Neural crest cell (in vitro differentiated cells): Measurements from ENCODE around the gene SIK3. TPM values are rescaled to one million over a fixed set of nuclear protein-coding genes. Genes with fewer than 3 reads are reported as not detected.

ENCODE experiments used
- DNase-seq: peaks from one replicate; pipeline ENCODE4 v3.0.0; 2021; ENCODE audit warnings: low read depth, mixed read lengths, low spot score
- H3K27ac Mint-ChIP-seq: one replicate; pipeline ENCODE4 v1.8.0; 2021; ENCODE audit warnings: mild to moderate bottlenecking, mixed read lengths; ENCODE audit not compliant: unreplicated experiment
- H3K27me3 Mint-ChIP-seq: 2 replicates; pipeline ENCODE4 v1.8.0; 2021; ENCODE audit warnings: low read depth, mild to moderate bottlenecking, mixed read lengths
- H3K36me3 Mint-ChIP-seq: 2 replicates; pipeline ENCODE4 v1.8.0; 2021; ENCODE audit warnings: low read depth, mild to moderate bottlenecking, mixed read lengths
- H3K4me1 Mint-ChIP-seq: 2 replicates; pipeline ENCODE4 v1.8.0; 2021; ENCODE audit warnings: mixed read lengths
- H3K4me3 Mint-ChIP-seq: one replicate; pipeline ENCODE4 v1.8.0; 2021; ENCODE audit warnings: mild to moderate bottlenecking, mixed read lengths
- H3K9me3 Mint-ChIP-seq: 2 replicates; pipeline ENCODE4 v1.8.0; 2021; ENCODE audit warnings: mixed read lengths
- total RNA-seq: library from RNA; stranded (reverse); gene quantifications from 2 replicates; pipeline ENCODE4 v1.2.1, GENCODE V29; 2021
- TF ChIP-seq, protein P1 (sequence below): fragments of 200-600 bp; sonication (generic); conservative IDR thresholded peaks from 2 replicates; pipeline ENCODE4 v1.5.0; 2021; ENCODE audit warnings: antibody characterized with exemption, mild to moderate bottlenecking

The SIK3 gene
- total RNA-seq, 1 donor from 2014 or later, result 39.7 TPM

DNA sequence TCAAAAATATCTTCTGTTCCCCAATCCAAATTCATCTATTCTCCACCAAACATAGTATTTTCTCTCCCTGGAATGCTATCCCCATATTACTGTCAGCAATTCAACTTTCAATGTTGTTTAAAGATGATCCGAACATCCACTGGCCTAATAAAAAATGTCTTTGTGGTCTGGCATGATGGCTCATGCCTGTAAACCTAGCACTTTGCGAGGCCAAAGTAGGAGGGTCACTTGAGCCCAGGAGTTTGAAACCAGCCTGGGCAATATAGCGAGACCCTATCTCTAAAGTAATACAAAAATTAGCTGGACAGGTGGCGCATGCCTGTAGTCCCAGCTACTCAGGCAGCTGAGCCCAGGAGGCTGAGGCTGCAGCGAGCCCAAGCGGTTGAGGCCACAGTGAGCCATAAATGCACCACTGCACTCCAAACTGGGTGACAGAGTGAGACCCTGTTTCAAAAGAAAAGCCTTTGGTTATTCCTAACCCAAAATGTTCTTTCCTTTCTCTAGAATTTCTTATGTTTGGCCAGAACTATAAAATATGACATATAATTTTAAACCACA lies 29.8 kb downstream of the SIK3 start:
- Mint-ChIP-seq H3K27ac (no peak overlapping the region), H3K9me3 (no peaks in the 10 kb centered on the region), H3K36me3 (no peaks in the 10 kb centered on the region), H3K27me3 (no peaks in the 10 kb centered on the region), H3K4me1 (peaks cover 25% of the 10 kb centered on the region), H3K4me3 (no peak overlapping the region)
- TF ChIP-seq, protein P1, sequence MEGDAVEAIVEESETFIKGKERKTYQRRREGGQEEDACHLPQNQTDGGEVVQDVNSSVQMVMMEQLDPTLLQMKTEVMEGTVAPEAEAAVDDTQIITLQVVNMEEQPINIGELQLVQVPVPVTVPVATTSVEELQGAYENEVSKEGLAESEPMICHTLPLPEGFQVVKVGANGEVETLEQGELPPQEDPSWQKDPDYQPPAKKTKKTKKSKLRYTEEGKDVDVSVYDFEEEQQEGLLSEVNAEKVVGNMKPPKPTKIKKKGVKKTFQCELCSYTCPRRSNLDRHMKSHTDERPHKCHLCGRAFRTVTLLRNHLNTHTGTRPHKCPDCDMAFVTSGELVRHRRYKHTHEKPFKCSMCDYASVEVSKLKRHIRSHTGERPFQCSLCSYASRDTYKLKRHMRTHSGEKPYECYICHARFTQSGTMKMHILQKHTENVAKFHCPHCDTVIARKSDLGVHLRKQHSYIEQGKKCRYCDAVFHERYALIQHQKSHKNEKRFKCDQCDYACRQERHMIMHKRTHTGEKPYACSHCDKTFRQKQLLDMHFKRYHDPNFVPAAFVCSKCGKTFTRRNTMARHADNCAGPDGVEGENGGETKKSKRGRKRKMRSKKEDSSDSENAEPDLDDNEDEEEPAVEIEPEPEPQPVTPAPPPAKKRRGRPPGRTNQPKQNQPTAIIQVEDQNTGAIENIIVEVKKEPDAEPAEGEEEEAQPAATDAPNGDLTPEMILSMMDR, result no peak
- DNase-seq, result no peak

DNA sequence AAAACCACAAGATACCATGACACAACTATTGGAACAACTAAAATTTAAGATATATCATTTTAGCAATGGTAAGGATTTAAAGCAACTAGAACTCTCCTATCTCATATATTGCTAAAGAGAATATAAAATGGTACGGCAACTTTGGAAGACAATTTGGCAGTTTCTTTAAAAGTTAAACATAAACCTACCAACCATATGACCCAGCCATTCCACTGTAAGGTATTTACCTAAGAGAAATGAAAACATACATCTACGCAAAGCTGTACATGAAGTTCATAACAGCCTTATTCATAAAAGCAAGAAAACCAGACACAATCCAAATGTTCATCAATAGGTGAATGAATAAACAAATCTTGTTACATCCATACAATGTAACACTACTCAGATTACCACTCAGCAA lies 31.3 kb downstream of the SIK3 start:
- no peaks in the 10 kb centered on the region for H3K27me3 Mint-ChIP-seq
- no peak overlapping the region for H3K4me3 Mint-ChIP-seq
- no peaks in the 10 kb centered on the region for H3K36me3 Mint-ChIP-seq
- no peak for DNase-seq
- H3K27ac Mint-ChIP-seq, result no peak overlapping the region
- TF ChIP-seq, protein P1, result no peak
- peaks cover 25% of the 10 kb centered on the region for H3K4me1 Mint-ChIP-seq
- no peaks in the 10 kb centered on the region for H3K9me3 Mint-ChIP-seq

DNA sequence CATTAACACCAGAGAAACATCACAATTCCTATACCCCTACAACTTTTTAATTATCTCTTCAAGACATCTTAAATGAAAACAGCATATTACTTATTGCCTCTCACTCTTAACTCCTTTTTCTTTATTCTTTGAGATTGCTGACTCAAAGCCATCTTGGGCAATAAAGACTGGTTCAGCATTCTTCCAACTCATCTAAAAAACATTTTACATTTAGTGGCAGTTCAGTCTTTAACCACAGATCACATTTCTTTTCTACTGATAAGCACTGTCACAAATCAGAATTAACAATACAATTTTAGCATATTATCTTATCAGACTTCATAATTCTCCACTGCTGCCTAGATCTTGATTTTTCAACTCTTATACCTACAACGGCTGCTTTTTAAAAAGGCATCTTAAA lies 34.0 kb downstream of the SIK3 start:
- TF ChIP-seq, protein P1, result no peak
- Mint-ChIP-seq H3K27ac (no peak overlapping the region), H3K4me1 (peaks cover 29% of the 10 kb centered on the region), H3K36me3 (no peaks in the 10 kb centered on the region), H3K27me3 (no peaks in the 10 kb centered on the region), H3K9me3 (no peaks in the 10 kb centered on the region), H3K4me3 (no peak overlapping the region)
- DNase-seq, result no peak

DNA sequence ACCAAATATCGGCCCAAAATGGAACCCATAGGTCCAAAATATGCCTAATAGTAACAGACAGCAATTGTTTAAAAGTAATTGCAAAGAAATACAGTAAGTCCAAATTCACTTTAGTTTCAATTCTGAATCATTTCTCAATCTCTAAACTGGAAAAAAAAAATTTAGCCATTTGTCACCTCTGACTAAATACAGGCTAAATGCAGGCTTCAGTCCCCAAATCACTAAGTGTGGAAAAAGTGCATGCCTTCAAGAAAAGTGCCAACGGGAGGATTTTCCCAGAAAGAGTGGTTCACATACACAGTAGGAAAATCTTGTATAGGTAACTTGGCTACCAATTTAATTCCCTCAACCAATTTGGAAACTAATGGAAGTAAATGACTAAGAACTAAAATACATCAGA lies 35.7 kb downstream of the SIK3 start:
- no peak overlapping the region for H3K27ac Mint-ChIP-seq
- H3K4me1 Mint-ChIP-seq, result peaks cover 40% of the 10 kb centered on the region
- no peak for DNase-seq
- H3K4me3 Mint-ChIP-seq, result no peak overlapping the region
- H3K9me3 Mint-ChIP-seq, result no peaks in the 10 kb centered on the region
- TF ChIP-seq, protein P1, result no peak
- no peaks in the 10 kb centered on the region for H3K27me3 Mint-ChIP-seq
- no peaks in the 10 kb centered on the region for H3K36me3 Mint-ChIP-seq

DNA sequence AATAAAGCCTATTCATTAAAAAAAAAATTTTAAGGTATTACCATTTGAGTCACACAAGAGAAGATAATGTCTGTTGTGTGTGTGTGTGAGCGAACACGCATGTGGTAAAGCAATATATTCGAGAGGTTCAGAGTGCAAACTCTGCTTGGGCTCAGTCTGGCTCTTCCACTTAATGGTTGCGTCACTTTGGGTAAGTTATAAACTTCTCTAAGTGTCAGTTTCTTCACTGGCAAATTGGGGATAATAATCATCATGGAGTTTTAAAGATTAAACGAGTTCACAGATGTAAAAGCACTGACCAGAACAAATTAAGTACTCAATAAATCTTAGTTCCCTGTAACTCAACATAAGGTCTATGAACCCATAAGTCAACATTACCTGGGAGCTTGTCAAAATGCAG lies 37.0 kb downstream of the SIK3 start:
- Mint-ChIP-seq H3K9me3 (no peaks in the 10 kb centered on the region), H3K4me3 (no peak overlapping the region), H3K4me1 (peaks cover 40% of the 10 kb centered on the region), H3K27me3 (no peaks in the 10 kb centered on the region), H3K27ac (no peak overlapping the region), H3K36me3 (no peaks in the 10 kb centered on the region)
- TF ChIP-seq, protein P1, result no peak
- no peak for DNase-seq
